ENCODE data around the gene MDM1.

Gene MDM1, protein sequence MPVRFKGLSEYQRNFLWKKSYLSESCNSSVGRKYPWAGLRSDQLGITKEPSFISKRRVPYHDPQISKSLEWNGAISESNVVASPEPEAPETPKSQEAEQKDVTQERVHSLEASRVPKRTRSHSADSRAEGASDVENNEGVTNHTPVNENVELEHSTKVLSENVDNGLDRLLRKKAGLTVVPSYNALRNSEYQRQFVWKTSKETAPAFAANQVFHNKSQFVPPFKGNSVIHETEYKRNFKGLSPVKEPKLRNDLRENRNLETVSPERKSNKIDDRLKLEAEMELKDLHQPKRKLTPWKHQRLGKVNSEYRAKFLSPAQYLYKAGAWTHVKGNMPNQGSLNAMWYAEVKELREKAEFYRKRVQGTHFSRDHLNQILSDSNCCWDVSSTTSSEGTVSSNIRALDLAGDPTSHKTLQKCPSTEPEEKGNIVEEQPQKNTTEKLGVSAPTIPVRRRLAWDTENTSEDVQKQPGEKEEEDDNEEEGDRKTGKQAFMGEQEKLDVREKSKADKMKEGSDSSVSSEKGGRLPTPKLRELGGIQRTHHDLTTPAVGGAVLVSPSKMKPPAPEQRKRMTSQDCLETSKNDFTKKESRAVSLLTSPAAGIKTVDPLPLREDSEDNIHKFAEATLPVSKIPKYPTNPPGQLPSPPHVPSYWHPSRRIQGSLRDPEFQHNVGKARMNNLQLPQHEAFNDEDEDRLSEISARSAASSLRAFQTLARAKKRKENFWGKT

DNA sequence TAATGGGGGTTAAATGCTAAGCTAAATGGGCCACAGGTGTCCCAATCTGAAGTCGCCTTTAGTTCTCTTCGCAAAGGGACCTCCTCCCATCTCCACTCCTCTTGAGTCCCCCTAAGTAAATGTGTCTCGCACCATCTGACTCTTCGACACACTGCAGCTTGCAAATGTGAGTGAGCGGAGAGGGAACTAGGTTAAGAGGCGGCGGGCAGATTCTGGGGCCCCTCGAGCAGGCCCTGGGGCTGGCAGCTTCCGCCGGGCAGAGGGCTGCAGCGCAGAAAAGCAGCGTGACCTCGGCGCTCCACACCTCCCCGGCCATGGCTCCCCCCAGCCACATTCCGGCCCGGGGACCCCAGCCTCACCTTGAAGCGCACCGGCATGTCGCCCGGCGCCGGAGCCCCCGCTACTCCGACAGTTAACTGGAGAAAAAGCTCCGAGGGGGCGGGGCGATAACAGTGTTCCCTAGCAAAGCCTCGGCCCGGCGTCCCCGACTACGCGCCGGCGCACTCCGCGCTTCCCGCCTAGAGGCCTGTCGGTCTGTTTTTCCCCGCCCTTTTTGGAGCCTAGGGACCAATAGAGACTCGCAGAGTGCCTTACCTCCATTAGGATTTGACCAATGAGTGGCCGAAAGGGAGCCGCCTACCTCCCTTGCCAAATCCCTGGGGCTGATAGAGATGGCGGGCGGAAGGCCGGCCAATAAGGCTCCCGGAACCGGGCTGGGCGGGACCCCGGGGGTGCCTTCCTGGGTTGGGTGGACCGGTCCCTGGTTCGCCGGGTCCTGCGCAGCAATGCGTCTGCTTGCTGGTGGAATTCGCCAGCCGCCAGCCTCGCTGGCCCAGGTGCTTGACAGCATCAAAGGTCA is at the start of gene MDM1:
Gene MDM1 (minus strand): TSS at position 494 of the 859 bp plus-strand sequence. CDS start 117 bp downstream, at position 377.
- peak; percentile 98 for DNase-seq

DNA sequence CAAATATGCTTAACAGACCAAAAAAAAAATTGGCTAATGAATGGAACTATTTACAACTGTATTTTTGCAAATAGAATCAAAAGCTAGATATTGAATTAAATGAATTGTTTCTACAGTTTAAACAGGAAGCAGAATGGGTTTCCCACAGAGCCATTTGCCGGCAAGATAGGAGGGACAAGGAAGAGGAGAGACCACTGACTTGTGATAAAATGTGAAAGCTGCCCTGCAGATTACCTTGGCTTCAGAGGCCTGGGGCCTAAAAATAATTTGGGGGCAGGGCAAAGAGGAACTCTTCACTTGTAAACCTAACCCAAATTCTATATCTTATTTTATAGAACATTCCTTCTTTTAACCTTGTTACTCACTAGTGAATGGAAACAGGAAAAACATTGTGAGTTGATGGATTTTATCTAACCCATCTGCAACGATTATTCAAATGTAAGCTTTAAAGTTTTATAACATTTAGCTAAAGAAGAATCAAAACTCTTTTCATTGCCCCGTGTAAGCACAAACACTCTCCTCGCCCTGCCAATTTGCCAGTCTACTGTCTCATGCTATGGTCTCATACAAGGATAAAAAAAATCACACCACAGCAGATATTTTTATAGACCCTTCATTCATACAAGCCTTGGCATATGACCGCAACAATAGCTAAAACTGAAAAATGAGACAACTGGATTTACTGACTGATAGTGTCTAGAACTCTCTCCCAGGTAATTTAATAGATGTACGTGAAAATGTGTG is 49.5 kb upstream of the MDM1 start:
- DNase-seq = no peak

DNA sequence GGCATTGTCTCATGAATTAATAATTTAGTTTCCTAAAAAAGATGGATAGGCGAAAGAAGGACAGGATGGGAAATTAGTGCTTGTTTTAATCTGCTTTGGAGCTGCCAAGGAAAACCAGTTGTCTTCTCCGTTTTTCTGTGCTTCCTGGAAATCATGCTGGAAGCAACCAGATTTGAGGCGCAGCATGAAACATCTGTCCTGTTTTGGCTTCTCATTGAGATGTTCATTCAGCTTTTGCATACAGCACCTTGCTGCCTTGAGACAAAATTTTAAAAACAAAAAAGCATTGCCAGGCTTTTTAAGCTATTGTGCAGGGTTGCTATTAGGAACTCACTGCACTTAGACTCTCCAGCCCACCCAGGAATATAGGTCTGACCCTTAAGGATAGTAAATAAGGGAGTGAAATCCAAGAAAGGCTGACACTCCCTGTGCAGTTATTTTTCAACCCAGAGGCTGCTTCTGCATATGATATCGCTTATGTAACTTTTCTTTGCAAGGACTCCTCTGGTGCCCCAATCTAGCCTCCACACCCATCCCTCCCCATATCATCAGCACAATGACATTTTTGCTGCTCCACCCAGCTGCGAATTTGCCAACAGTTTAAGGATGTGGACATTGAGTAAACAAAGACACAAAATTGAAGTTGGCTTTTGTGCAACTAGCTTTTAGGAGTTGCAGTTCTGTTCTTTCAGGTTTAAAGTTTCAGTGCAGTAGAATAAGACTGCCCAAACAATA is 46.9 kb upstream of the MDM1 start:
- no peak for DNase-seq

GRCh38 chr12:68377881-68378280 is 45.7 kb upstream of the MDM1 start:
- no peak for DNase-seq

DNA sequence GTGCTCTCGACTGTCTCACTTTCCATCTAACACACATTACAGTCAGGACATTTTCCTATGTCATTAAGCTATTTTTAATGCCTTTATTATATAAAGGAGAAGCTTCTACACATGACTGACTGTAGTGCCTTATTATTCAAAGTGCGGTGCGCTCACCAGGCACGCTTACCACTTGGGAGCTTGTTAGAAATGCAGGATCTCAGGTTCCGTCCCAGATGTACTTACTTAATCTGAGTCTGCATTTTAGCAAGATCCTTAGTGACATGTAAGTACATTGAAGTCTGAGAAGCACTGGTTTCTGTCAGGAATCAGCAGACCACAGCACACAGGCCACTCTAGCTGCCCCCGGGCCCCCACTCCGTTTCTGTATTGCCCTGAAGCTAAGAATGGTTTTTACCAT is 44.7 kb upstream of the MDM1 start:
- DNase-seq = peak; percentile 80

DNA sequence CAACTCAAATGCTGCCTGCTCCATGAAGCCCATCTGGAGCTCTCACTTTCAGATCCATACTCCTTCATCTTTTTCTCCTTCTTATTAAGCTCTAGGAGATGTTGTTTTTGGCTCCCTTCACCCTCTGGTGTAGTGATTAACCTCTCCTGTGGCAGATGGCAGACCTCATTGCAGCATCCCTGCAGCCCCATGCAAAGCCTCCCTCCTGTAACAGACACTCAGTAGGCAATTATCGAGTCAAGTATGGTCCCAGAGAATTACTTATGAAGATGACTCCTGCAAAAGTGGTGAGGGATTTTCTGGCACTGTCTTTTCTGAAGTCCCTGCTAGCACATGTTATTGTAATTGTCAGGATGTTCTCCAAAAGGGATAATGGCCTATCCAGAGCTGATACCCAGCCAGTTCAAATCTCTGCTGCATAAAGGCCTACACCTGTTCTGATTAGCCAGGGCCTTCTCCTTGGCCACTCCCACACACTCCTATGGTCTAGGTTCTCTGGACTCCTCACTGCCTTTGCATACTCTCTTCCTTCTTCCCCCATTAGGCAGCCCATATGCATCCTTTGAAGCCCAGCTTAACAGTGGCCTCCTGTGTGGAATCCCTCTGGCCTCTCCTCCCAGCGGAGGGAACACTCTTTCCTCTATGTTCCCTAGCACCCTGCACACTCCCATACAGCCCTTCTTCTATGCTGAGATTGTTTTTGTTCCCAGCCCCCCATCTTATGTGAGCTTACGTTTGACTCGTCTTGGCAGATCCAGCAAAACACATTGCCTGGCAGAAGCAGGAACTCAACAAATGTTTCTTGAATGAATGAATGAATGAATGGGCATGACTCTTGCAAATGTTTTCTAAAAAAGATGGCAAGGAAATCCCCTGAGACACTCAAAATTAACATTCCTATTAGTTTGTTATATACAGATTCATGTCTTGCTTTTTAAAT is 43.9 kb upstream of the MDM1 start:
- no peak for DNase-seq

- no peak for DNase-seq
Measured at GRCh38 chr12:68374307-68374982, 42.3 kb upstream of the MDM1 start.

DNA sequence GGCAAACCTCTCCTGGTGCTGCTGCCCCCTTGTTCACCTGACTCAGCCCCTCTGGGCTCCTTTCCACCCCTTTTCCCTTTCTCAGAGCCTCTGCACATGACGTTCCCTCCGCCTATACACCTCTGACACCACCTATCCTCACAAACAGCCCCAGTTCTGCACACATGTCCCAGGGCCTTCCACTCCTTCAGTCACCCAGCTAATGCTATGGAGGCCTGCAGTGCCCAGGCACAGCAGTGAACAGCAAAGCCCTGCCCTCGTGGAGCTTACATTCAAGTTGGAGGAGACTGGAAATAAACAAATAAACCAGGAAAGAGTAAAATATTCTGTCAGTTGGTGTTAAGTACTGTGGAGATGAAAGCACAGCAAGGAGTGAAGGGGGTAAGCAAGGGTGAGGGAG is 38.5 kb upstream of the MDM1 start:
- no peak for DNase-seq

GRCh38 chr12:68370006-68370590 is 37.9 kb upstream of the MDM1 start:
- DNase-seq = no peak

GRCh38 chr12:68368327-68368726 is 36.2 kb upstream of the MDM1 start:
- no peak for DNase-seq

- DNase-seq = no peak
Measured at GRCh38 chr12:68367903-68368302, 35.7 kb upstream of the MDM1 start.

DNA sequence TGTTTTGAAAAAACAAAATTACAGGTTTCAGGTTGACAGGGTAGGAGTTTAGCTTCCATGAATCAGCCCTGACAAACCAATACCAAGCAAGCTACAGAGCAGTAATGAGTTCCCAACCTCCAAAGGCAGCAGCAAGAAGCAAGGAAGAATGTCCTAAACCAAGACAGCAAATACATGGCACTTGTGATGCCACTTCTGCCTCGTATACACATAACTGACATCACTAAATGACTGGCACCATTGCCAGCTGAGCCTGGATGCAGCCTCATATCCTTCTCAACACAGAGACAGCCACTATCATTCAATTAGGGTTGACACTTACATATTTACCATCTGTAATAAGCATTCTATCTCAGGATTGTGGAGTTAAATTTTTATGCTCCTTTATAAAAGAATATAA is 35.0 kb upstream of the MDM1 start:
- DNase-seq = no peak

GRCh38 chr12:68364893-68365725 is 32.9 kb upstream of the MDM1 start:
- no peak for DNase-seq

DNA sequence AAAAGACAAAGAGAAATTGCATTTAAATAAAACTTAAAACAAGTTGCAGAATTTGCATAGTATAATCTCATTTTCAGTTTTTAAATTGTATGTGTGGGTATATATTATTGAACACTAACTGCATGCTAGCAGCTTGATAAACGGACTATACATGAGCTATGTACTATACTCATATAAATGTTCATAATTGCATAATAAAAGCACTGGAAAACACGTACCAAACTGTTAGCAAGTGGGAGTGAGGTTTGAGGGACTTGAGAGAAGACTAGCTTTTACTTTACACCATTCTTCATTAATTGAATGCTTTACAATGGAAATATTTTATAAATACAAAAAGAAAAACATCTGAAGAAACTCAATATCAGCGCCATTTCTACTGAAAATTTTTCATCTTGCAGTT is 32.2 kb upstream of the MDM1 start:
- no peak for DNase-seq

DNA sequence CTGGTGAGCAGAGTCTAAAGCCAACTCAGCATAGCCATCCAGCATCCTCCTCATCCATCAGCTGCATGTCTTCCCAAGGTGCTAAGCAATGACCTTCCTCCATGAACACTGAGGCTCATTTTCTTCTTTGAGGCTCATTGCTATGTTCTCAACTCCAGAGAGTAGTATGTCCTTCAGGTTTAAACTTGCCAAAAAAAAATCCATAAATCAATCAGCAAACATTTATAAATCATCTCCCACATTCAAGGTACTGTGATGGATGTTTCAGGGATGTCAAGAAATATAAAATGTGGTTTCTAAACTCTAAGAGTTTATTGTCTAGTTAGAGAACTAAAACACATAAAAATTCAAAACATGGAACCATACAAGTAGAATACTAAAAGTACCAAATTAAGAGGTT is 29.8 kb upstream of the MDM1 start:
- no peak for DNase-seq

- DNase-seq = no peak
Measured at GRCh38 chr12:68359674-68360073, 27.5 kb upstream of the MDM1 start.

GRCh38 chr12:68358532-68359485 is 26.6 kb upstream of the MDM1 start:
- DNase-seq = peak; percentile 46

DNA sequence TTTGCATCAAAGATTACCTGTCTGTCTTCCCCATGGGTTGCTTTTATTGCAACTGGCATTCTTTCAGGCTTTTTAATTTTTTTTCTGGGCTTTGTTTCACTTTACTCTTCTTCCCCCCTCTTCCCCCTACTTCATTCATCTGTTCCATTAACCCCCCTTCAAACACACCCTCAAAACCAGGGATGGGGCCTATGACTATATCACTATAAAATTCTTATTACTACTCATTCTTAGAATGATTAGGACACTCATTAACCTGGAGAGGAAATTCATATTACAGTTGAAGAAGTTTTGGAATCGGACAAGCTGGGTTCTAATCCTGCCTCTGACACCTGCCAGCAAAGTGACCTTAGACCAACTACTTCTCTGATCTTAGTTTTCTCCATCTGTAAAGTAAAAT is 24.8 kb upstream of the MDM1 start:
- no peak for DNase-seq

All from NCI-H526 treated with DMSO at 0.1 percent for 48 hours (cell line).